HCT116 (cell line): ENCODE measurements around the gene TEAD1. TPM values are rescaled to one million over a fixed set of nuclear protein-coding genes. Genes with fewer than 3 reads are reported as not detected.

Source experiments
- ATAC-seq: fragments of 200-7000 bp; cut with Tn5 transposase; 2 replicates; pipeline ENCODE4 v1.9.1; 2020; ENCODE audit warnings: mild to moderate bottlenecking, moderate library complexity
- BruUV-seq: library from RNA; stranded (reverse); fragments of 400-500 nt; replicated peaks from 2 replicates; lab custom pipeline; 2021; lab: Mats Ljungman, UMichigan
- CTCF ChIA-PET: fragments of 300-600 bp; sonication (Branson Sonifier 250); formaldehyde crosslinking; loops from one replicate; lab custom pipeline; 2021; ENCODE audit warnings: antibody characterized with exemption; lab: Charles Lee
- POLR2A ChIA-PET: fragments of 300-600, 350-600 bp; sonication (Branson Sonifier 250); formaldehyde crosslinking; loops from one replicate; lab custom pipeline; 2021; ENCODE audit warnings: antibody characterized with exemption; lab: Charles Lee
- RAD21 ChIA-PET, 2 experiments: fragments of 300-600 bp; sonication (Branson Sonifier 250); formaldehyde crosslinking; loops; one replicate each; lab custom pipeline; 2023; ENCODE audit warnings: low total read pairs in 2 of 2; ENCODE audit not compliant: uncharacterized antibody in 2 of 2, unreplicated experiment in 2 of 2, low non-redundant PET in 1 of 2; lab: Charles Lee
- DNase-seq: peaks from one replicate; pipeline ENCODE4 v3.0.0-alpha.2; 2010; ENCODE audit warnings: low read depth, low spot score
- H2AFZ ChIP-seq: fragments of 200-600 bp; shearing (Covaris generic), sonication (generic); 2 replicates; pipeline ENCODE4 v1.6.1; 2017; ENCODE audit warnings: low read depth, mixed run types, mixed read lengths, antibody characterized with exemption, low read length; ENCODE audit not compliant: poor library complexity, severe bottlenecking
- H3K27ac ChIP-seq: 2 replicates; pipeline ENCODE4 v1.5.1; 2012; ENCODE audit warnings: low read depth, low read length
- H3K27me3 ChIP-seq: fragments of 200-600 bp; sonication (generic); 2 replicates; pipeline ENCODE4 v1.6.1; 2016; ENCODE audit warnings: mixed run types, low read length, mixed read lengths; ENCODE audit not compliant: insufficient read depth
- H3K36me3 ChIP-seq, 2 experiments: fragments of 200-500 bp in 1 of 2; fragments of 200-600 bp in 1 of 2; sonication (Bioruptor generic) in 1 of 2; sonication (generic) in 1 of 2; 2 replicates each; pipeline versions ENCODE4 v1.5.1 to v1.6.1; 2014 to 2016; ENCODE audit warnings: low read length in 2 of 2, inconsistent platforms in 1 of 2, mixed read lengths in 1 of 2, mixed run types in 1 of 2; ENCODE audit not compliant: insufficient read depth in 2 of 2, control insufficient read depth in 1 of 2
- H3K4me1 ChIP-seq, 2 experiments: fragments of 200-600 bp in 1 of 2; sonication (generic) in 1 of 2; 2 replicates each; pipeline versions ENCODE4 v1.5.1 to v1.6.1; 2012 to 2017; ENCODE audit warnings: low read length in 2 of 2, inconsistent platforms in 1 of 2, mild to moderate bottlenecking in 1 of 2, mixed read lengths in 1 of 2, mixed run types in 1 of 2, moderate library complexity in 1 of 2; ENCODE audit not compliant: insufficient read depth in 2 of 2, control insufficient read depth in 1 of 2
- H3K4me2 ChIP-seq: fragments of 200-600 bp; sonication (generic); 2 replicates; pipeline ENCODE4 v1.6.1; 2017; ENCODE audit warnings: mixed run types, low read length, mixed read lengths
- H3K4me3 ChIP-seq, 2 experiments: fragments of 200-600 bp in 1 of 2; sonication (generic) in 1 of 2; replicated peaks in 1 of 2; 2 replicates each; pipeline ENCODE4 v1.5.1; 2011 to 2016; ENCODE audit warnings: low read length in 2 of 2, control low read depth in 1 of 2, low read depth in 1 of 2, mild to moderate bottlenecking in 1 of 2, mixed read lengths in 1 of 2, mixed run types in 1 of 2
- H3K79me2 ChIP-seq: fragments of 200-600 bp; sonication (generic); 2 replicates; pipeline ENCODE4 v1.6.1; 2017; ENCODE audit warnings: mild to moderate bottlenecking, mixed run types, low read length, moderate library complexity, mixed read lengths; ENCODE audit not compliant: insufficient read depth
- H3K9ac ChIP-seq: fragments of 200-600 bp; sonication (generic); 2 replicates; pipeline ENCODE4 v1.6.1; 2016; ENCODE audit warnings: low read length, mixed read lengths
- H3K9me2 ChIP-seq: fragments of 200-600 bp; sonication (generic), shearing (Covaris generic); 2 replicates; pipeline ENCODE4 v1.6.1; 2017; ENCODE audit warnings: mixed run types, mild to moderate bottlenecking, moderate library complexity; ENCODE audit not compliant: insufficient read depth
- H3K9me3 ChIP-seq, 2 experiments: fragments of 200-500 bp in 1 of 2; fragments of 200-600 bp in 1 of 2; sonication (Bioruptor generic) in 1 of 2; sonication (generic) in 1 of 2; 2 replicates each; pipeline ENCODE4 v1.6.1; 2014 to 2017; ENCODE audit warnings: low read length in 2 of 2, mixed read lengths in 2 of 2, inconsistent platforms in 1 of 2, low read depth in 1 of 2, mild to moderate bottlenecking in 1 of 2, mixed run types in 1 of 2, moderate library complexity in 1 of 2; ENCODE audit not compliant: control insufficient read depth in 1 of 2, insufficient read depth in 1 of 2
- H4K20me1 ChIP-seq: fragments of 200-600 bp; sonication (generic), shearing (Covaris generic); 2 replicates; pipeline ENCODE4 v1.6.1; 2017; ENCODE audit warnings: mixed run types, mild to moderate bottlenecking, moderate library complexity; ENCODE audit not compliant: insufficient read depth
- ATF3 ChIP-seq: IDR thresholded peaks from 2 replicates; pipeline ENCODE4 v1.6.1; 2012
- EGR1 ChIP-seq: IDR thresholded peaks from 2 replicates; pipeline ENCODE4 v1.6.1; 2012; ENCODE audit warnings: low read depth
- ELF1 ChIP-seq: IDR thresholded peaks from 2 replicates; pipeline ENCODE4 v1.6.1; 2012; ENCODE audit warnings: low read depth, borderline replicate concordance
- EZH2 ChIP-seq: fragments of 200-600 bp; sonication (generic); IDR thresholded peaks from 2 replicates; pipeline ENCODE4 v1.6.1; 2017; ENCODE audit warnings: antibody characterized with exemption, mixed run types
- FOSL1 ChIP-seq: IDR thresholded peaks from 2 replicates; pipeline ENCODE4 v1.6.1; 2012; ENCODE audit warnings: low read depth
- MAX ChIP-seq: IDR thresholded peaks from 2 replicates; pipeline ENCODE4 v1.6.1; 2012
- POLR2A ChIP-seq: IDR thresholded peaks from 2 replicates; pipeline ENCODE4 v1.7.0; 2011; ENCODE audit warnings: borderline replicate concordance; ENCODE audit not compliant: insufficient read depth, insufficient read length; ENCODE audit errors: extremely low read depth
- POLR2AphosphoS5 ChIP-seq: IDR thresholded peaks from 2 replicates; pipeline ENCODE4 v1.6.1; 2011; ENCODE audit warnings: mild to moderate bottlenecking, low read depth, low read length, moderate library complexity
- RAD21 ChIP-seq: IDR thresholded peaks from 2 replicates; pipeline ENCODE4 v1.6.1; 2012; ENCODE audit warnings: low read depth, mild to moderate bottlenecking
- SRF ChIP-seq: IDR thresholded peaks from 2 replicates; pipeline ENCODE4 v1.6.1; 2012; ENCODE audit warnings: low read depth
- TCF7L2 ChIP-seq: IDR thresholded peaks from 2 replicates; pipeline ENCODE4 v1.7.0; 2011; ENCODE audit warnings: borderline replicate concordance, inconsistent platforms; ENCODE audit not compliant: insufficient read depth, insufficient read length; ENCODE audit errors: extremely low read depth
- YY1 ChIP-seq: IDR thresholded peaks from 2 replicates; pipeline ENCODE4 v1.6.1; 2011; ENCODE audit warnings: low read length, low read depth, moderate library complexity, mild to moderate bottlenecking; ENCODE audit not compliant: insufficient replicate concordance; ENCODE audit errors: extremely low read depth
- ZBTB33 ChIP-seq: IDR thresholded peaks from 2 replicates; pipeline ENCODE4 v1.6.1; 2011; ENCODE audit warnings: mild to moderate bottlenecking, low read length, moderate library complexity; ENCODE audit not compliant: insufficient replicate concordance; ENCODE audit errors: extremely low read depth
- intact Hi-C: fragments of 100-400 bp; cut with micrococcal nuclease; formaldehyde crosslinking; loops from 2 replicates; pipeline ENCODE4 v1.10.0; 2022
- total RNA-seq: library from RNA; stranded (reverse); gene quantifications from one replicate; pipeline ENCODE4 v1.2.1, GENCODE V29; 2021; ENCODE audit not compliant: unreplicated experiment

The TEAD1 gene
- total RNA-seq, 1 experiment from 2014 or later = 103 TPM

DNA sequence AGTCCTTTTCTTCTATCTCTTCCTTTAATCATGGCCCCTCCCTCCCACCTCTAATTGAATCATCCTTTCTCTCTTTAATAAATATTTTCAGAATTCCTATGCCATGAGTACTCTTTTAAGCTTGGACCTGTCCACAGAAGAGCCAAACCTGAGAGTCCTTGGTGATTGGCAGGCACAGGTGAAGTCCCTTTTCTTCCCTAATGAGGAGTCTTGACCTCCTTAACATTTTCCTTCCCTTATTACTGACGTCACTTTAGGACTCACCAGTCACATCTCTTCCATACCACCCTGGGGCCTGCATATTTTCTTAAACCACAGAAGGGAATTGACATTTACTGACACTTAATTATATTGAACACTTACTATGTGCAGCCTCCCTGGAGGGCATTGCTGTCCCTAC lies 293.9 kb downstream of the TEAD1 start:
- ATAC-seq = no peak
- Histone ChIP-seq H3K36me3 (no peaks in the 10 kb centered on the region), H3K4me3 (no peak overlapping the region), H3K9ac (no peak overlapping the region), H3K27ac (no peak overlapping the region), H3K27me3 (no peaks in the 10 kb centered on the region), H3K4me2 (0 out of 2 replicates have a peak overlapping the region, but pooled peaks have one; percentile 5), H3K4me1 (peaks cover 0 to 20% of the 10 kb centered on the region in 2 experiments; a peak in 1 of 4 replicates), H3K9me2 (no peaks in the 10 kb centered on the region), H4K20me1 (no peaks in the 10 kb centered on the region), H3K79me2 (no peaks in the 10 kb centered on the region), H2AFZ (no peak overlapping the region), H3K9me3 (no peaks in the 10 kb centered on the region)
- no peak for DNase-seq
- BruUV-seq = no TSS peak
- ChIA-PET RAD21 (no interaction called here), POLR2A (no interaction called here), CTCF (interaction anchor here (1.2 kb wide), 1 partner anchor 637 kb away, joined by 3 read pairs; no protein-coding TSS in a partner anchor)
- TF ChIP-seq EGR1 (no peak), MAX (no peak), POLR2AphosphoS5 (no peak), SRF (no peak), RAD21 (no peak), ATF3 (no peak), ZBTB33 (no peak), FOSL1 (no peak), TCF7L2 (no peak), YY1 (no peak), ELF1 (no peak), POLR2A (no peak), EZH2 (no peak)
- intact Hi-C loops = loop anchor here (10.0 kb wide), 1 partner anchor 417 kb away; no protein-coding TSS in a partner anchor
